Neural cell (in vitro differentiated cells): ENCODE results near the gene TRAM2.

ENCODE experiments used
- EZH2 ChIP-seq: fragments of 200-600, 300-800 bp; shearing (Covaris generic), sonication (generic); IDR thresholded peaks from 2 replicates; pipeline ENCODE4 v1.6.1; 2014; ENCODE audit warnings: antibody characterized with exemption, low read length, borderline replicate concordance, mild to moderate bottlenecking; ENCODE audit not compliant: insufficient read depth, poor library complexity, severe bottlenecking
- POLR2AphosphoS5 ChIP-seq: IDR thresholded peaks from 2 replicates; pipeline ENCODE4 v1.6.1; 2012
- RAD21 ChIP-seq: fragments of 450-650 bp; conservative IDR thresholded peaks from 2 replicates; pipeline ENCODE4 v1.6.1; 2014; ENCODE audit warnings: antibody characterized with exemption, mild to moderate bottlenecking, moderate library complexity
- TAF1 ChIP-seq: IDR thresholded peaks from 2 replicates; pipeline ENCODE4 v1.6.1; 2012; ENCODE audit warnings: low read depth
- TF ChIP-seq, protein P1 (sequence below): fragments of 450-650 bp; IDR thresholded peaks from 2 replicates; pipeline ENCODE4 v1.5.1; 2014; ENCODE audit warnings: antibody characterized with exemption, mild to moderate bottlenecking, moderate library complexity; ENCODE audit not compliant: poor library complexity, severe bottlenecking

DNA sequence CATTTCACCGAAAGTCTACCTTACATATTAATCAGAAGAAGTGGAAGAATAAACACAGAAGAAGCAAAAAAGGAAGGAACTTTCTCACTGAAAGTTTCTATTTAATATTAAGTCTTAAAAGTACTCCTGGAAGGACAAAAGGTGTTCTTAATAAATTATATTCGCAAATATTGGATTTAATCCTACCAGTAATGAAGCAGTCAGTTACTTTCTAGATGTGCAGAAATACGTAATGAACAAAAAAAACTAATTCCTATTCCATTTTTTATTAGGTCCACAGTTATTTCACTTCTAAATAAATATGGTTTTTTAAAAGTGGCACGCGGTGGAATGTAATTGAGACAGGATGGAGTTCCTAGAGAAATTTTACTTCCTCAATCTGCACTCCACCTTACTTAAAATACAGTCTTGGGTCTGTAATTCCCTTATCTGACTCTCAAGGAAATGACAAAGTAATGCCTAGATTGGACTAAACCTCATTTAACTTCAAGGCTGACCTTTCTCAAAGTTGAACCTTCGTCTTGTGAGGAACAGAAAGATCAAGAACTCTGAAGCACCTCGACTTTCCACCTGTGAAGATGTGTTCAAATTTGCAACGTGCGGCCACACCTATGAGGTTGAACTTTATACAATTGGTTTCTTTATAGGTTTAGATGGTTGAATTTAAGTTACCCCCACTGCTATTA lies 1.1 kb upstream of the TRAM2 start:
- TF ChIP-seq EZH2 (no peak), POLR2AphosphoS5 (no peak), TAF1 (no peak), RAD21 (no peak)
- TF ChIP-seq, protein P1, sequence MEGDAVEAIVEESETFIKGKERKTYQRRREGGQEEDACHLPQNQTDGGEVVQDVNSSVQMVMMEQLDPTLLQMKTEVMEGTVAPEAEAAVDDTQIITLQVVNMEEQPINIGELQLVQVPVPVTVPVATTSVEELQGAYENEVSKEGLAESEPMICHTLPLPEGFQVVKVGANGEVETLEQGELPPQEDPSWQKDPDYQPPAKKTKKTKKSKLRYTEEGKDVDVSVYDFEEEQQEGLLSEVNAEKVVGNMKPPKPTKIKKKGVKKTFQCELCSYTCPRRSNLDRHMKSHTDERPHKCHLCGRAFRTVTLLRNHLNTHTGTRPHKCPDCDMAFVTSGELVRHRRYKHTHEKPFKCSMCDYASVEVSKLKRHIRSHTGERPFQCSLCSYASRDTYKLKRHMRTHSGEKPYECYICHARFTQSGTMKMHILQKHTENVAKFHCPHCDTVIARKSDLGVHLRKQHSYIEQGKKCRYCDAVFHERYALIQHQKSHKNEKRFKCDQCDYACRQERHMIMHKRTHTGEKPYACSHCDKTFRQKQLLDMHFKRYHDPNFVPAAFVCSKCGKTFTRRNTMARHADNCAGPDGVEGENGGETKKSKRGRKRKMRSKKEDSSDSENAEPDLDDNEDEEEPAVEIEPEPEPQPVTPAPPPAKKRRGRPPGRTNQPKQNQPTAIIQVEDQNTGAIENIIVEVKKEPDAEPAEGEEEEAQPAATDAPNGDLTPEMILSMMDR = no peak
